CD4-positive, alpha-beta T cell treated with Interferon gamma for 1 hour (primary cell): ENCODE measurements around the gene GRM1.

ENCODE experiments used
- DNase-seq: peaks from one replicate; pipeline ENCODE4 v3.0.0-alpha.2; 2020

GRM1 gene

GRCh38 chr6:146397638-146398037 is 368.8 kb downstream of the GRM1 start:
- DNase-seq: no peak

GRCh38 chr6:146402476-146402875 is 373.6 kb downstream of the GRM1 start:
- no peak for DNase-seq

DNA sequence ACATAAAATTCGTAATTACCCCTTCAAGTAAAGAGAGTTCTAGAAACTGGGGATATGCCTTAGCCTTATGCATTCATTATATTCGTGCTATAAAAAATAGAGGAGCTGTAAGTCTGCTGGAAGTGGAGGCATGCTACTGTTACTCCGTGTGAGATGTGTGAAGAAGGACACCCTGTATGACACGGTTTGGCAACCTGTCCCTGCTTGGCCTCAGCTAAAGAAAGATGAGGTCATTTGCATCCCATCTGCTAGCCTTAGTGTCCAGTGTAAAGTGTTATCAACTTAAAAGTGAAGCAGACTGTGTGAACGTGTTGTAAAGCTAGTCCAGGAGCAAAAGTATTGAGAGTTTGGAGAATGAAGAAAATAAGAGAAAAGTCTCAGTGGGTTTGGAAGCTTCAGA is 379.7 kb downstream of the GRM1 start:
- no peak for DNase-seq

- DNase-seq: no peak
These were observed 382.2 kb downstream of the GRM1 start for GRCh38 chr6:146410851-146411595.

- DNase-seq: no peak
These were observed 390.7 kb downstream of the GRM1 start for GRCh38 chr6:146419576-146419975.

- no peak for DNase-seq
These were observed 391.4 kb downstream of the GRM1 start for GRCh38 chr6:146420255-146420654.

- no peak for DNase-seq
These were observed 394.0 kb downstream of the GRM1 start for GRCh38 chr6:146422789-146423375.

DNA sequence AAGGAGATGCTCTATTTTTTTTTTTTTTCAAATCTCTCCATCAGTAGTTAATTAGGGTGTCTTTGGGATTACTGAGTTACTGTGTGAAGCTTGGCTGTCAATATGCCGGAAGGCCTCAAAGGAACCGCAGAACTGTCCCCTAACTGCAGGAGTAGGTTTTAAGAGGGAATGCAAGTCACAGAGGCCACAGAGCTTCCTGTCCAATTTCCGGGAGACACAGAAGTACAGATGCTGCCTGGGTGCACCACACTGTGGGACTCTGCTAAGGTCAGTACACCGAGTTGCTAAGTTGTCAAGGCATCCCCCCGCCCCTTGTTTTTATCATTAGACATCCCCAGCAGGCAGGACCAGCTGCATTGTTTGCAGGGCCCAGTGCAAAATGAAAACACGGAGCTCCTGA is 394.6 kb downstream of the GRM1 start:
- no peak for DNase-seq

GRCh38 chr6:146426516-146426915 is 397.7 kb downstream of the GRM1 start:
- DNase-seq: no peak

- DNase-seq: no peak
These were observed 401.0 kb downstream of the GRM1 start for GRCh38 chr6:146429831-146430230.

GRCh38 chr6:146433881-146434731 is 405.2 kb downstream of the GRM1 start:
- DNase-seq: no peak

GRCh38 chr6:146434732-146435390 is 406.0 kb downstream of the GRM1 start:
- DNase-seq: no peak

DNA sequence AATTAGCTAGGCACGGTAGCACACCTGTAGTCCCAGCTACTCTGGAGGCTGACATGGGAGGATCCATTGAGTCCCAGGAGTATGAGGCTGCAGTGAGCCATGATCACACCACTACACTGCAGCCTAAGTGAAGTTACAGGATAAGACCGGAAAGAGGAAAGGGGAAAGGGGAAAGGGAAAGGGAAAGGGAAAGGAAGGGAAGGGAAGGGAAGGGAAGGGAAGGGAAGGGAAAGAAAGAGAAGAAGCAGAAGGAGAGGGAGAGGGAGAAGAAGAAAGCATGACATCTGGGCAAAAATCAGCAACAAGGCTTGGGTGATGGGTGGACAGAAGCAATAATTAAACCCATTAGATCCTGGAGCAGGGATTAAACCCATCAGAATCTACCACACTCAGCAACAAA is 413.0 kb downstream of the GRM1 start:
- no peak for DNase-seq

- no peak for DNase-seq
These were observed 415.3 kb downstream of the GRM1 start for GRCh38 chr6:146444189-146444588.

- no peak for DNase-seq
These were observed 416.4 kb downstream of the GRM1 start for GRCh38 chr6:146445233-146445632.

DNA sequence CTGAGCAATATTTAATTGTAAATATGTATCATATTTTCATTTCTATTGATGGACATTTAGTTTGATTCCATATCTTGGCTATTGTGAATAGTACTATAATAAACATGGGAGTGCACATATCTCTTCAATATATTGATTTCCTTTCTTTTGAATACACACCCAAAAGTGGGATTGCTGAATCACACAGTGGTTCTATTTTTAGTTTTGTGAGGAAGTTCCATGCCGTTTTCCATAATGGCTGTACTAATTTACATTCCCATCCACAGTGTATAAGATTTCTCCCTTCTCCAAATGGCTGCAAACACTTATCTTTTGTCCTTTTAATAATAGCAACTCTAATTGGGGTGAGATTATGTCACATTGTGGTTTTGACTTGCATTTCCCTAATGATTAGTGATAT is 428.0 kb downstream of the GRM1 start:
- DNase-seq: no peak

DNA sequence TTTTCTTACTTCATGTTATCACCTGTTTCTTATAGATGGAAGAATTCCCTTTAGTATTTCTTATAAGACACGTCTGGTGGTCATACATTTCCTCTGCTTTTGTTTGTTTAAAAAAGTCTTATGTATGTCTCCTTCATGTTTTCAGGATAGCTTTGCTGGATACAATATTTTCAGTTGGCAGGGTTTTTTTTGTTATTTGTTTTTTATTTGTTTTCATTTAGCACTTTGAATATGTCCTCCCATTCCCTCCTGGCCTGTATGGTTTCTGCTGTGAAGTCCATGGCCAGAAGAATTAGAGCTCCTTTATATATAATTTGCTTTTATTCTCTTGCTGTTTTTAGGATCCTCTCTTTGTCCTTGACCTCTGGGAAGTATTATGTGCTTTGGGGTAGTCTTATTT is 432.1 kb downstream of the GRM1 start:
- no peak for DNase-seq

GRCh38 chr6:146470091-146470770 is 441.4 kb downstream of the GRM1 start:
- DNase-seq: no peak

- DNase-seq: no peak
These were observed 444.1 kb downstream of the GRM1 start for GRCh38 chr6:146472918-146473317.

GRCh38 chr6:146481527-146481926 is 452.7 kb downstream of the GRM1 start:
- DNase-seq: no peak

- DNase-seq: no peak
These were observed 455.5 kb downstream of the GRM1 start for GRCh38 chr6:146484411-146484810.
